Measurements from ENCODE around the gene PPP1R9B.

GRCh38 chr17:50091918-50092285, 58.6 kb downstream of the PPP1R9B start:
- TF ChIP-seq ZNF274 (IDR thresholded peaks at IDR 0.05; ENCODE audit: low read depth, low read length) (no peak), YY1 (IDR thresholded peaks at IDR 0.05; ENCODE audit: insufficient read depth, insufficient read length) (no peak)

All from NT2/D1 (cell line).